Common myeloid progenitor, CD34-positive (primary cell): ENCODE data around the gene SLC25A51.

Experiments used
- CTCF ChIA-PET: fragments of 350-600 bp; sonication (Branson Sonifier 250); formaldehyde crosslinking; loops from one replicate; lab custom pipeline; 2021; ENCODE audit warnings: antibody characterized with exemption; lab: Charles Lee
- POLR2A ChIA-PET: fragments of 350-600 bp; sonication (Branson Sonifier 250); formaldehyde crosslinking; loops from one replicate; lab custom pipeline; 2021; ENCODE audit warnings: antibody characterized with exemption; lab: Charles Lee
- DNase-seq, 3 donors: peaks; one replicate each; pipeline versions ENCODE4 v3.0.0 to v3.0.0-alpha.2; 2013
- H3K27ac ChIP-seq, 2 experiments: 1 replicate in 1 of 2; 2 replicates in 1 of 2; pipeline ENCODE4 v1.7.0; 2013; ENCODE audit warnings: inconsistent platforms in 2 of 2, low read length in 2 of 2, mild to moderate bottlenecking in 2 of 2, low read depth in 1 of 2, moderate library complexity in 1 of 2; ENCODE audit not compliant: severe bottlenecking in 2 of 2, insufficient read depth in 1 of 2, poor library complexity in 1 of 2
- H3K27me3 ChIP-seq, 5 experiments: replicated peaks in 2 of 5; 1 replicate in 3 of 5; 2 replicates in 2 of 5; pipeline versions ENCODE4 v1.6.1 to v1.7.0; 2013; ENCODE audit warnings: low read length in 4 of 5, mild to moderate bottlenecking in 2 of 5, moderate library complexity in 2 of 5, inconsistent platforms in 1 of 5; ENCODE audit not compliant: insufficient read depth in 5 of 5, control insufficient read depth in 4 of 5
- H3K36me3 ChIP-seq, 4 experiments: 1 replicate in 2 of 4; 2 replicates in 2 of 4; pipeline versions ENCODE4 v1.6.1 to v1.7.0; 2013; ENCODE audit warnings: low read length in 3 of 4, control low read depth in 1 of 4, mild to moderate bottlenecking in 1 of 4; ENCODE audit not compliant: control insufficient read depth in 4 of 4, insufficient read depth in 4 of 4
- H3K4me1 ChIP-seq, 4 experiments: 1 replicate in 3 of 4; 2 replicates in 1 of 4; pipeline versions ENCODE4 v1.6.1 to v1.7.1; 2013; ENCODE audit warnings: low read length in 3 of 4, mild to moderate bottlenecking in 3 of 4, control low read depth in 1 of 4, inconsistent platforms in 1 of 4, moderate library complexity in 1 of 4; ENCODE audit not compliant: control insufficient read depth in 4 of 4, insufficient read depth in 4 of 4; ENCODE audit errors: control extremely low read depth in 1 of 4
- H3K4me3 ChIP-seq, 7 experiments: 1 replicate in 4 of 7; 2 replicates in 3 of 7; pipeline versions ENCODE4 v1.5.1 to v1.7.0; 2013; ENCODE audit warnings: mild to moderate bottlenecking in 7 of 7, low read length in 6 of 7, moderate library complexity in 6 of 7, inconsistent platforms in 2 of 7, low read depth in 2 of 7, control low read depth in 1 of 7; ENCODE audit not compliant: insufficient read depth in 4 of 7, control insufficient read depth in 1 of 7; ENCODE audit errors: extremely low read depth in 1 of 7
- H3K9me3 ChIP-seq, 5 experiments: 1 replicate in 4 of 5; 2 replicates in 1 of 5; pipeline versions ENCODE4 v1.6.1 to v1.7.1; 2013; ENCODE audit warnings: low read length in 4 of 5, mild to moderate bottlenecking in 2 of 5, inconsistent platforms in 1 of 5, low read depth in 1 of 5, moderate library complexity in 1 of 5; ENCODE audit not compliant: control insufficient read depth in 4 of 5, insufficient read depth in 2 of 5; ENCODE audit errors: control extremely low read depth in 1 of 5
- WGBS: methylation state at CpG from one replicate; pipeline ENCODE4 v1.1.5; 2013; ENCODE audit not compliant: insufficient coverage; 5-methylcytosine and 5-hydroxymethylcytosine counted together

SLC25A51 gene

GRCh38 chr9:37943345-37944265 is 39.7 kb upstream of the SLC25A51 start:
- Histone ChIP-seq H3K27me3 (no peaks in the 10 kb centered on the region), H3K27ac (no peak overlapping the region), H3K4me3 (no peak overlapping the region), H3K36me3 (peaks cover 0 to 3% (median 1%) of the 10 kb centered on the region in 4 experiments), H3K9me3 (no peaks in the 10 kb centered on the region), H3K4me1 (no peaks in the 10 kb centered on the region)
- POLR2A ChIA-PET, result no interaction called here
- WGBS, result 96% methylated on average over 11 of the region's 12 CpGs
- no peak for DNase-seq
- CTCF ChIA-PET, result interaction anchor here (1.7 kb wide), 1 partner anchor 30 kb away, joined by 8 read pairs; no protein-coding TSS in a partner anchor

GRCh38 chr9:37942621-37943344 is 38.9 kb upstream of the SLC25A51 start:
- CTCF ChIA-PET, result no interaction called here

DNA sequence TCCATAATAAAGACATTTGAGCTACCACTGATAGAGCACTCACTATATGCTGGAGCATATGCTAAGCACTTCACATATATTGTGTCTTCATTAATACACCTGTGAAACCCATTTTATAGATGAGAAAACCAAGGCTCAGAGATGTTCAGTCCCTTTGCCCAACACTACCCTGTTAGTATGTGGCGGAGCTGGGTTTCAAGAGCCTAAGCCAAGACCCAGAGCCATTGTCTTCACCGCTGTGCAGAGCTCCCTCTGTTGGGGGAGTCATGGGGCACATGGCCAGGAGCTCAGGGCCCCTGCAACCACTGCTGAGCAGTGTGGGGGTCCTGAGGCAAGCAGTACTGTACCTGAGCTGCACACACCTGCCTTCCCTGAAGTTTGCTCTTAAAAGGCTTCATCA is 37.3 kb upstream of the SLC25A51 start:
- H3K27ac ChIP-seq, result no peak overlapping the region
- DNase-seq, result no peak
- ChIA-PET POLR2A (no interaction called here), CTCF (interaction anchor here (1.0 to 1.5 kb wide), 7 partner anchors 9 to 417 kb away, joined by 3 to 5 read pairs (median 3); no protein-coding TSS in a partner anchor)
- H3K4me3 ChIP-seq, result no peak overlapping the region
- WGBS, result 100% methylated on average over 2 of the region's 2 CpGs
- no peaks in the 10 kb centered on the region for H3K4me1 ChIP-seq
- no peaks in the 10 kb centered on the region for H3K9me3 ChIP-seq
- H3K27me3 ChIP-seq, result no peaks in the 10 kb centered on the region
- peaks cover 0 to 2% (median 0%) of the 10 kb centered on the region in 4 experiments for H3K36me3 ChIP-seq

More at GRCh38 chr9:37942621-37943344, 38.9 kb upstream of the SLC25A51 start:
- no peak overlapping the region for H3K27ac ChIP-seq
- H3K27me3 ChIP-seq, result no peaks in the 10 kb centered on the region
- H3K36me3 ChIP-seq, result peaks cover 0 to 5% (median 1%) of the 10 kb centered on the region in 4 experiments
- no peak overlapping the region for H3K4me3 ChIP-seq
- no peaks in the 10 kb centered on the region for H3K4me1 ChIP-seq
- DNase-seq, result no peak
- H3K9me3 ChIP-seq, result no peaks in the 10 kb centered on the region
- POLR2A ChIA-PET, result interaction anchor here (0.6 kb wide), 1 partner anchor 123 kb away, joined by 3 read pairs; no protein-coding TSS in a partner anchor
- 93% methylated on average over 7 of the region's 12 CpGs for WGBS

DNA sequence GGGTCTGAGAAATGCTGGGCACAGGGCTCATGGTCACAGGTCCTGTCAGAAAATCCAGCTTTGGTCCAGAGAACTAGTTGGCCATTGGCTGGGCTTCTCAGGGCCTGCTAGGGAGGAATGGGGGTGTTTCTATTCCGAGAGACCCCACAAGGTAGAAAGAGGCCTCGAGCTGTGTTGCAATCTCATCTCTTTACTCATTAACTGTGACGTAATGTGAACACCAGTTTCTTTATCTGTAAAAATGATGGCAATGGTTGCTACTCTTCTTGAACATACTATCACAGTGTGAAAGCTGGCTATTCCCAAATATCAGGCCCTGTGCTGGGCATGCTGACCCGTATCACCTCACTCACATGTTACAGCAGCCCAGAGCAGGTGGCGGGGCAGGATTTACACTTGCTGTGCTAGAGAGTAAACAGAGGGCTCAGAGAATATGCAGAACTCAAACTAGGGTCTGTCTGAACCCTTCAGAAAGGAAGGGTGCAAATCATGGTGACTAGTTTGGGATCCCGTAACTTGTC is 35.7 kb upstream of the SLC25A51 start:
- Histone ChIP-seq H3K4me1 (no peaks in the 10 kb centered on the region), H3K4me3 (no peak overlapping the region), H3K27ac (no peak overlapping the region), H3K27me3 (no peaks in the 10 kb centered on the region), H3K36me3 (peaks cover 0 to 2% (median 0%) of the 10 kb centered on the region in 4 experiments), H3K9me3 (no peaks in the 10 kb centered on the region)
- 100% methylated on average over 3 of the region's 6 CpGs for WGBS
- CTCF ChIA-PET, result interaction anchor here (1.0 to 1.3 kb wide), 2 partner anchors 9 to 31 kb away, joined by 3 to 5 read pairs; no protein-coding TSS in a partner anchor
- POLR2A ChIA-PET, result no interaction called here
- DNase-seq, result no peak

DNA sequence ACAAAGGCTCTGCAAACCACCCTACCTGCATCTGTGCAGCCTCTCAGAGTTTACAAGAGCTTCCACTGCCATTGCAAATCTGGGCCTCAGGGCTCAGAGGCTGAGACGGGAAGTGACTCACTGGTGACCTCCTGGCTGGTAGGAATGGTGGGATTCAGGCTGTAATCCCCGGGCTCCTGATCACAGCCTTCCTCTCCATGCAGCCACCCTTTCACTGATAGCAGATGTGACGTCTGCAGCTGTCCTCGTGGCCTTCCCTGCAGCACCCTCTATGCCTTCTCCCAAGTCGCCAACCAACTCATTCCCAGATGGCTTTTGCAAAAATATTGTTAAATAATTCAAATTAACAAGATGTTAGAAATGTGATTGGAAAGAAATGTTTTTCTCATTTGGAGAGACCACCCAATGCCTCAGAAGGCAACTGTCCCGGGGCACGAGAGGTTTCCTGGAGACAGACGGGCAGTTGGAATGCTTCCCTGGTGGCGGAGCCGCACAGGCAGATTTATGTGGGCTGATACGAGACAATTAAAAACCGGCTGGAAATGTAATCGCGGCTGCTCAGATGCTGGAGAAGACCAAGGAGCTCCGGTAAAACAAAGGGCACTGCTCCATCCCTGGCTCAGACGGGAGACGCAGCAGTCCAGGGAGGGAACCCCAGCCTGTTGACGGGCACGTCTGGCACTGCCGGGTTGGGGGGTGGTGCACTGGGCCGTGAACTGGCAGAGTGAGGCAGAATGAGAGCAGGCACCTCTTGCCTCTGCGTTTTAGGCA is 34.4 kb upstream of the SLC25A51 start:
- Histone ChIP-seq H3K4me3 (no peak overlapping the region), H3K27me3 (no peaks in the 10 kb centered on the region), H3K27ac (no peak overlapping the region), H3K36me3 (peaks cover 0 to 2% (median 0%) of the 10 kb centered on the region in 4 experiments), H3K9me3 (no peaks in the 10 kb centered on the region), H3K4me1 (no peaks in the 10 kb centered on the region)
- ChIA-PET CTCF (interaction anchor here (0.8 to 0.9 kb wide), 2 partner anchors 20 to 30 kb away, joined by 3 to 4 read pairs; no protein-coding TSS in a partner anchor), POLR2A (no interaction called here)
- WGBS, result 97% methylated on average over 20 of the region's 22 CpGs
- DNase-seq, result no peak

- Histone ChIP-seq H3K27ac (no peak overlapping the region), H3K27me3 (no peaks in the 10 kb centered on the region), H3K4me3 (no peak overlapping the region), H3K9me3 (no peaks in the 10 kb centered on the region), H3K36me3 (peaks cover 0 to 2% (median 0%) of the 10 kb centered on the region in 4 experiments), H3K4me1 (no peaks in the 10 kb centered on the region)
- POLR2A ChIA-PET, result interaction anchor here (0.5 kb wide), 1 partner anchor 128 kb away, joined by 3 read pairs; no protein-coding TSS in a partner anchor
- WGBS, result 100% methylated on average over 3 of the region's 9 CpGs
- no peak for DNase-seq
- CTCF ChIA-PET, result interaction anchor here (0.8 kb wide), 1 partner anchor 19 kb away, joined by 4 read pairs; no protein-coding TSS in a partner anchor
These were observed 33.4 kb upstream of the SLC25A51 start for GRCh38 chr9:37937366-37937765.
